Duodenal mucosa (tissue), 2 donors: ENCODE results near the gene SNX11.

Experiments used
- H3K27ac ChIP-seq: one replicate; pipeline ENCODE4 v1.7.0; 2013; ENCODE audit warnings: low read depth, low read length
- H3K27me3 ChIP-seq, 2 donors: one replicate each; pipeline ENCODE4 v1.7.0; 2013; ENCODE audit warnings: low read length in 2 of 2, control low read depth in 1 of 2; ENCODE audit not compliant: insufficient read depth in 2 of 2, control insufficient read depth in 1 of 2
- H3K36me3 ChIP-seq, 2 donors: one replicate each; pipeline ENCODE4 v1.7.0; 2013; ENCODE audit warnings: low read length in 2 of 2, control low read depth in 1 of 2; ENCODE audit not compliant: insufficient read depth in 2 of 2, control insufficient read depth in 1 of 2
- H3K4me1 ChIP-seq, 2 donors: one replicate each; pipeline ENCODE4 v1.7.0; 2013; ENCODE audit warnings: low read length in 2 of 2, control low read depth in 1 of 2; ENCODE audit not compliant: insufficient read depth in 2 of 2, control insufficient read depth in 1 of 2
- H3K4me3 ChIP-seq, 2 donors: one replicate each; pipeline ENCODE4 v1.7.0; 2013; ENCODE audit warnings: low read length in 2 of 2, low read depth in 1 of 2
- H3K9ac ChIP-seq, 2 donors: one replicate each; pipeline ENCODE4 v1.7.0; 2013; ENCODE audit warnings: low read length in 2 of 2, low read depth in 1 of 2
- H3K9me3 ChIP-seq, 2 donors: one replicate each; pipeline ENCODE4 v1.7.0; 2013; ENCODE audit warnings: low read length in 2 of 2, control low read depth in 1 of 2; ENCODE audit not compliant: control insufficient read depth in 1 of 2

SNX11 gene

GRCh38 chr17:48093341-48094045, 14.1 kb upstream of the SNX11 start:
- Histone ChIP-seq H3K27me3 (no peaks in the 10 kb centered on the region), H3K4me3 (no peak overlapping the region), H3K27ac (no peak overlapping the region), H3K9me3 (no peaks in the 10 kb centered on the region), H3K36me3 (no peaks in the 10 kb centered on the region), H3K9ac (no peak overlapping the region), H3K4me1 (no peaks in the 10 kb centered on the region)

GRCh38 chr17:48095611-48096010, 12.0 kb upstream of the SNX11 start:
- Histone ChIP-seq H3K27me3 (no peaks in the 10 kb centered on the region), H3K27ac (no peak overlapping the region), H3K4me1 (peaks cover 6% of the 10 kb centered on the region in 2 donors), H3K4me3 (no peak overlapping the region), H3K9ac (no peak overlapping the region), H3K9me3 (no peaks in the 10 kb centered on the region), H3K36me3 (no peaks in the 10 kb centered on the region)

GRCh38 chr17:48100160-48100559, 7.4 kb upstream of the SNX11 start:
- peak overlapping the region; percentile 39 to 66 for H3K9ac ChIP-seq
- no peaks in the 10 kb centered on the region for H3K36me3 ChIP-seq
- H3K27ac ChIP-seq = no peak overlapping the region
- H3K4me3 ChIP-seq = peak overlapping the region; percentile 81 to 85
- peaks cover 6% of the 10 kb centered on the region in 2 donors for H3K4me1 ChIP-seq
- H3K27me3 ChIP-seq = no peaks in the 10 kb centered on the region
- H3K9me3 ChIP-seq = no peaks in the 10 kb centered on the region

- peak overlapping the region; percentile 81 to 85 for H3K4me3 ChIP-seq
- no peaks in the 10 kb centered on the region for H3K9me3 ChIP-seq
- peaks cover 6% of the 10 kb centered on the region in 2 donors for H3K4me1 ChIP-seq
- no peaks in the 10 kb centered on the region for H3K27me3 ChIP-seq
- no peaks in the 10 kb centered on the region for H3K36me3 ChIP-seq
- peak overlapping the region; percentile 39 to 66 for H3K9ac ChIP-seq
- H3K27ac ChIP-seq = peak overlapping the region; percentile 50
Observed at GRCh38 chr17:48100591-48101011, 7.0 kb upstream of the SNX11 start.

- peaks cover 6% of the 10 kb centered on the region in 2 donors for H3K4me1 ChIP-seq
- H3K27ac ChIP-seq = peak within 1 kb of the TSS; percentile 50
- no peaks in the 10 kb centered on the region for H3K9me3 ChIP-seq
- peak within 1 kb of the TSS; percentile 81 to 85 for H3K4me3 ChIP-seq
- no peaks in the 10 kb centered on the region for H3K27me3 ChIP-seq
- H3K9ac ChIP-seq = peak within 1 kb of the TSS; percentile 39 to 66
- H3K36me3 ChIP-seq = no peaks in the 10 kb centered on the region
Observed at GRCh38 chr17:48101012-48101720, 6.4 kb upstream of the SNX11 start, which contains the start of gene CBX1. TSS of gene CBX1 (minus strand) at chr17:48101478. CDS start at chr17:48077004, 24,474 bp downstream.

- Histone ChIP-seq H3K4me3 (no peak overlapping the region), H3K27ac (no peak overlapping the region), H3K27me3 (no peaks in the 10 kb centered on the region), H3K36me3 (no peaks in the 10 kb centered on the region), H3K9ac (no peak overlapping the region), H3K4me1 (peaks cover 6% of the 10 kb centered on the region in 2 donors), H3K9me3 (no peaks in the 10 kb centered on the region)
Observed at GRCh38 chr17:48102043-48102750, 5.4 kb upstream of the SNX11 start.

- no peaks in the 10 kb centered on the region for H3K27me3 ChIP-seq
- H3K27ac ChIP-seq = no peak overlapping the region
Observed at GRCh38 chr17:48102798-48103715, 4.5 kb upstream of the SNX11 start.

GRCh38 chr17:48104440-48104839, 3.1 kb upstream of the SNX11 start:
- Histone ChIP-seq H3K27ac (no peak overlapping the region), H3K27me3 (no peaks in the 10 kb centered on the region), H3K4me1 (peaks cover 11 to 14% of the 10 kb centered on the region in 2 donors), H3K4me3 (no peak overlapping the region), H3K36me3 (no peaks in the 10 kb centered on the region), H3K9me3 (no peaks in the 10 kb centered on the region), H3K9ac (no peak overlapping the region)

More at GRCh38 chr17:48102798-48103715, 4.5 kb upstream of the SNX11 start:
- Histone ChIP-seq H3K4me3 (no peak overlapping the region), H3K9ac (no peak overlapping the region), H3K9me3 (no peaks in the 10 kb centered on the region), H3K4me1 (peaks cover 6% of the 10 kb centered on the region in 2 donors), H3K36me3 (no peaks in the 10 kb centered on the region)

GRCh38 chr17:48106802-48107136, 797 bp upstream of the SNX11 start:
- H3K9me3 ChIP-seq = no peaks in the 10 kb centered on the region
- no peaks in the 10 kb centered on the region for H3K27me3 ChIP-seq
- no peaks in the 10 kb centered on the region for H3K36me3 ChIP-seq
- H3K9ac ChIP-seq = peak overlapping the region; percentile 87
- H3K4me3 ChIP-seq = peak overlapping the region; percentile 96 to 97
- H3K4me1 ChIP-seq = peaks cover 8 to 19% of the 10 kb centered on the region in 2 donors
- peak overlapping the region; percentile 78 for H3K27ac ChIP-seq
